B cell (primary cell): Measurements from ENCODE around the gene PPFIA2.

ENCODE experiments used
- CTCF ChIP-seq: fragments of 200-600 bp; IDR thresholded peaks from one replicate; pipeline ENCODE4 v1.8.0; 2022; ENCODE audit warnings: antibody characterized with exemption, mild to moderate bottlenecking
- EZH2 ChIP-seq: IDR thresholded peaks from 2 replicates; pipeline ENCODE4 v1.6.1; 2012; ENCODE audit warnings: borderline replicate concordance, low read depth, mild to moderate bottlenecking, moderate library complexity, low read length; ENCODE audit not compliant: insufficient read depth, poor library complexity, severe bottlenecking

- TF ChIP-seq CTCF (no peak), EZH2 (no peak)
Measured at GRCh38 chr12:81798294-81798693, 39.1 kb upstream of the PPFIA2 start.
